NCI-H1048 (cell line): ENCODE measurements around the gene PLPPR3.
"Not testable (repeated sequence)": the region's sequence is repeated elsewhere in the genome, so short reads cannot be mapped to it uniquely, and the experiment has no call there.

ENCODE experiments used
- DNase-seq: peaks from one replicate; lab custom pipeline; 2025; lab: John Stamatoyannopoulos, UW

PLPPR3 gene

GRCh38 chr19:854549-854948 lies 32.8 kb upstream of the PLPPR3 start:
- DNase-seq = no peak

DNA sequence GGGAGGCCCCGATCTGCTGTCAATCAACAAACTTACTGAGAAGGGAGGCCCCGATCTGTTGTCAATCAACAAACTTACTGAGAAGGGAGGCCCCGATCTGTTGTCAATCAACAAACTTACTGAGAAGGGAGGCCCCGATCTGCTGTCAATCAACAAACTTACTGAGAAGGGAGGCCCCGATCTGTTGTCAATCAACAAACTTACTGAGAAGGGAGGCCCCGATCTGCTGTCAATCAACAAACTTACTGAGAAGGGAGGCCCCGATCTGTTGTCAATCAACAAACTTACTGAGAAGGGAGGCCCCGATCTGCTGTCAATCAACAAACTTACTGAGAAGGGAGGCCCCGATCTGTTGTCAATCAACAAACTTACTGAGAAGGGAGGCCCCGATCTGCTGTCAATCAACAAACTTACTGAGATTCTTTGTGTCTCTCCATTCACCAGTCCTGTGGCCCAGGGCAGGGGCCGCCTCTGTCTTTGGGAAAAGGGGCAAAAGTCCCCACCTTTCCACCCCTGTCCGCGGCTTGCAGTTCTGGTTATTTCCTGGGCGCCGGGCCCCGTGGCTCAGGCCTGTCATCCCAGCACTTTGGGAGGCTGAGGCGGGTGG lies 32.0 kb upstream of the PLPPR3 start:
- DNase-seq = not testable (repeated sequence)

GRCh38 chr19:853014-853585 lies 31.3 kb upstream of the PLPPR3 start:
- no peak for DNase-seq

DNA sequence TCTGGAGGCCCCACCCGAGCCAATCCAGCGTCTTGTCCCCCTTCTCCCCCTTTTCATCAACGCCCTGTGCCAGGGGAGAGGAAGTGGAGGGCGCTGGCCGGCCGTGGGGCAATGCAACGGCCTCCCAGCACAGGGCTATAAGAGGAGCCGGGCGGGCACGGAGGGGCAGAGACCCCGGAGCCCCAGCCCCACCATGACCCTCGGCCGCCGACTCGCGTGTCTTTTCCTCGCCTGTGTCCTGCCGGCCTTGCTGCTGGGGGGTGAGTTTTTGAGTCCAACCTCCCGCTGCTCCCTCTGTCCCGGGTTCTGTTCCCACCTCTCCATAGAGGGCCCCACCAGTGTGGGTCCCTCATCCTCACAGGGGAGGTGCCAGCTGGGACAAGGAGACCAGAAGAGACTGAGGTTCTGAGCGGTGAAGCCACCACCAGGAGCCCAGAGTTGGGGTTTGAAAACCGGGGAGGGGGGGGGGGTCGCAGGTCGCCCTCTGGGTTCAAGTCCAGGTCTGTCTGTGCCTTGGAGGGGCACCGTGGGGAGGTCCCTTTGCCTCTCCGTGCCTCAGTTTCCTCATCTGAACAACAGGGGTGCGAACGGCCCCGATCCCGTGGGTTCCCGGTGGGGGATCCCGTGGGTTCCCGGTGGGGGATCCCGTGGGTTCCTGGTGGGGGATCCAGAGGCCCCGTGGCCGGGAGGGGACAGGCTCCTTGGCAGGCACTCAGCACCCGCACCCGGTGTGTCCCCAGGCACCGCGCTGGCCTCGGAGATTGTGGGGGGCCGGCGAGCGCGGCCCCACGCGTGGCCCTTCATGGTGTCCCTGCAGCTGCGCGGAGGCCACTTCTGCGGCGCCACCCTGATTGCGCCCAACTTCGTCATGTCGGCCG lies 30.6 kb upstream of the PLPPR3 start, which contains the start of gene ELANE:
TSS of gene ELANE (plus strand) at position 168 of the 878 bp plus-strand sequence. CDS start at position 194, 26 bp downstream.
- no peak for DNase-seq

DNA sequence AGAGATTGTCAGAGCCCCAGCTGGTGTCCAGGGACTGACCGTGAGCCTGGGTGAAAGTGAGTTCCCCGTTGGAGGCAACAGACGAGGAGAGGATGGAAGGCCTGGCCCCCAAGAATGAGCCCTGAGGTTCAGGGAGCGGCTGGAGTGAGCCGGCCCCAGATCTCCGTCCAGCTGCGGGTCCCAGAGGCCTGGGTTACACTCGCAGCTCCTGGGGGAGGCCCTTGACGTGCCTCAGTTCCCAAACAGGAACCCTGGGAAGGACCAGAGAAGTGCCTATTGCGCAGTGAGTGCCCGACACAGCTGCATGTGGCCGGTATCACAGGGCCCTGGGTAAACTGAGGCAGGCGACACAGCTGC lies 29.2 kb upstream of the PLPPR3 start:
- no peak for DNase-seq

- DNase-seq = no peak
These were observed 28.6 kb upstream of the PLPPR3 start for GRCh38 chr19:850221-850978.

- DNase-seq = not testable (repeated sequence)
These were observed 27.4 kb upstream of the PLPPR3 start for GRCh38 chr19:849195-849594.

DNA sequence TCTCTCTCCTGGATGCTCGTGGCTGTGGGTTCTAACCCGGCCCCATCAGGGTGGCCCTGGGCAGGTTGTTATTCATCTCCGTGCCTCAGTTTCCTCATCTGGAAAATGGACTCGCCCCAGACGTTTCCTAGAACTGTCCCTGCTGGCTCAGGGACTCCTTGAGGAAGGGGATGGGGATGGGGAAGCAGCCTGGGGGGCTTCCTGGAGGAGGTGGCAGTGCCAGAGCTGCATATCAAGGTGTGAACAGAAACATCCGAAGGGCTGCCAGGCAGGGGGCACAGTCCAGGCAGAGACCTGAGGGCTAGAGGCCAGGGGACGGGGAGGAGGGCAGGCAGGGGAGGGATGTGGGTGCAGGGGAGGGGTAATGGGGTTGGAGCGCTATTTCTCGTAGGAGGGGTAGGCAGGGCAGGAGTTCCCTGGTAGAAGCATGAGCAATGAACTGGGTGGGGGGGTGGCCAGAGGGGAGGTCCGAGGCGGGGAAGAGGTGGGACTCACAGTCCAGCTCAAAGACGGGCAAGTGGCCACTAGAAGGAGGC lies 26.7 kb upstream of the PLPPR3 start:
- no peak for DNase-seq

- DNase-seq = no peak
These were observed 24.2 kb upstream of the PLPPR3 start for GRCh38 chr19:845707-846521.

GRCh38 chr19:844546-844971 lies 22.8 kb upstream of the PLPPR3 start:
- no peak for DNase-seq

GRCh38 chr19:843836-844545 lies 22.2 kb upstream of the PLPPR3 start:
- no peak for DNase-seq

- DNase-seq = no peak
These were observed 21.6 kb upstream of the PLPPR3 start for GRCh38 chr19:843180-843835.

DNA sequence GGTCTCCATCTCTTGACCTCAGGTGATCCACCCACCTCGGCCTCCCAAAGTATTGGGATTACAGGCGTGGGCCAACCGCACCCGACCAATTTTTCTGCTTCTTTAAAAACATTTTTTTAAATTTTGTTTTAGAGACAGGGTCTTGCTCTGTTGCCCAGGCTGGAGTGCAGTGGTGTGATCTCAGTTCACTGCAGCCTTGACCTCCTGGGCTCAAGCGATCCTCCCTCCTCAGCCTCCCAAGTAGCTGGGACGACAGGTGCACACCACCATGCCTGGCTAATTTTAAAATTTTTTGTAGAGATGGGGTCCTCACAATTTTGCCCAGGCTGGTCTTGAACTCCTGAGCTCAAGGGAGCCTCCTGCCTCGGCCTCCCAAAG lies 21.0 kb upstream of the PLPPR3 start:
- DNase-seq = not testable (repeated sequence)

GRCh38 chr19:840519-841206 lies 18.9 kb upstream of the PLPPR3 start, which contains the start of gene PRTN3:
PRTN3 (plus strand) TSS chr19:840999; CDS start chr19:841009, 10 bp downstream.
- no peak for DNase-seq

DNA sequence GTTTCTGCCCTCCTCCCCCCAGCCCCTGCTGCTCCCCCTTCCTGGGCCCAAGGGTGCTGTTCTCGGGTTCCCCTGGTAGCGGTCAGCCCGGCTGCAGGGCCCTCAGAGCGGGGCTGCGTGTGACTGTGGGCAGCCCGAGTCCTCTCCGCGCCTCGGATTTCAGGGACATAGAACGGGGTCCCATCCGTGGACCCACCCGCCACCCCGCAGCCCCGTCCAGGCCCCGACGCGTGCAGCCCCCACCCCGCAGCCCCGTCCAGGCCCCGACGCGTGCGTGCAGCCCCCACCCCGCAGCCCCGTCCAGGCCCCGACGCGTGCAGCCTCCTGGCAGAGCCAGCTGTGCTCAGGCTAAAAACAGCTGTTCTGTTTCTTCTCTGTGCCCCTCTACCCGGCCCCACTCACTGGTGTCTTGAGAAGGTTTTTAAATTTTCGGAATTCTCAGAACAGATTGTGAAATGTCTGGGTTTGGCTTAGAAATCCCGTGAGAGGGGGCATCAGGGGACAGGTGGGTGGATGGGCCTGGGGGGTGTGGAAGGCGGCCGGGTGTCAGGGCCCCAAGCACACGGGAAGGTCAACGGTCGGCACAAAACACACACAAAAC lies 13.6 kb upstream of the PLPPR3 start:
- DNase-seq = no peak

DNA sequence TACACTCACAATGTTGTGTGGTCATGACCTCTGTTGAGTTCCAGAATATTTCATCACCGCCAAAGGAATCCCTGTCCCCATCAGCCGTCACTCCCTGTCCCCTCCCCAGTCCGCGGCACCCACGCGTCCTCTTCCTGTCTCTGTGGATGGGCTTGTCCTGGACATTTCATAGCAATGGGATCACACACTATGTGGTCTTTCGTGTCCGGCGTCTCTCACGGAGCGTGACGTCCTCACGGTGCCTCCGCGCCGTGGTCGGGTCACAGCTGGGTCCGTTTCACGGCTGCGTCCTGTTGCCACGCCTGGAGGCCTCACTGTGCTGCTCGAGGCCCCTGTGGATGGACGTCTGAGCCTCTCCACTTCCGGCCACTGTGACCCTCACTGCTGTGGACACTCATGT lies 12.5 kb upstream of the PLPPR3 start:
- DNase-seq = no peak

DNA sequence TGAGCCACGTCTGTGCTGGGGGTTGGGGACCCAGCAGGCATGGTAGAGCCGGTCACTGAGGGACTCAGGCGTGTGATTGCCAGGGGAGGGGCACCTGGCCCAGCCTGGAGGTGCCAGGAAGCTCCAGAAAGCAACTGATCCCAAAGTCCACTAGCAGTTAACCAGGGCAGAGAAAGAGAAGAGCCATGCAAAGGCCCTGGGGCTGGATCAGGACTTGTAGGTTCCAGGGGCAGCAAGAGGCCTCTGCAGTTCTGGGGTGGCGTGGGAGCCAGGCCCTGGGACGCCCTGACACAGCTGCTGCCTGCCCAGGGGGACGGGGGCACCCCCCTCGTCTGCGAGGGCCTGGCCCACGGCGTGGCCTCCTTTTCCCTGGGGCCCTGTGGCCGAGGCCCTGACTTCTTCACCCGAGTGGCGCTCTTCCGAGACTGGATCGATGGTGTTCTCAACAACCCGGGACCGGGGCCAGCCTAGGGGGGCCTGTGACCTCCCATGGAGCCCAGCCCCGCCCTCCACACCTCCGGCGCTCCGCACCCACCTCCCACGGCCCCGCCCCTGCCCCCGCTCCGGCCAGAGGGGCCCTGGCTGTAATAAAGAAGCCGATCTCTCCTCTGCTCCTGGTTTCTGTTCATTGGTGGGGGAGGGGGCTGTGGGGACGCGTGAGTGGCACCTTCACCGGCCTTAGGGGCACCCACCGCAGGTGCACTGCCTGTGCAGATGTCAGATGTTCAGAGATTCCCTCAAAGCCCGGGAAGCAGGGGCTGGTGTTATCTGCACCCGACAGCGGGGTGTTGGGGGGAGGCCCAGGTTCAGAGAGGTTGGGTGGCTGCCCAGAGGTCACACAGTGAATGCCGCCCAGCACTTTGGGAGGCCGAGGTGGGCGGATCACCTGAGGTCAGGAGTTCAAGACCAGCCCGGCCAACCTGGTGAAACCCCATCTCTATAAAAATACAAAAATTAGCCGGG lies 9.9 kb upstream of the PLPPR3 start:
- no peak for DNase-seq
